DND-41 (cell line): Measurements from ENCODE around the gene MYLK4.
"Not testable (repeated sequence)": the region's sequence is repeated elsewhere in the genome, so short reads cannot be mapped to it uniquely, and the experiment has no call there.

Experiments used
- CTCF ChIP-seq: IDR thresholded peaks from 2 replicates; pipeline ENCODE4 v1.5.1; 2012; ENCODE audit warnings: borderline replicate concordance, low read length, moderate library complexity, mild to moderate bottlenecking; ENCODE audit not compliant: poor library complexity, severe bottlenecking; ENCODE audit errors: extremely low read depth
- EZH2 ChIP-seq: IDR thresholded peaks from 3 replicates; pipeline ENCODE4 v1.6.1; 2012; ENCODE audit warnings: borderline replicate concordance, low read depth, mild to moderate bottlenecking, moderate library complexity, low read length, inconsistent platforms; ENCODE audit not compliant: severe bottlenecking

GRCh38 chr6:2762868-2763267 lies 12.1 kb upstream of the MYLK4 start:
- not testable (repeated sequence) for TF ChIP-seq CTCF, EZH2
